Neural progenitor cell (in vitro differentiated cells): ENCODE measurements around the gene LMLN. TPM values are rescaled to one million over a fixed set of nuclear protein-coding genes. Genes with fewer than 3 reads are reported as not detected.

Source experiments
- DNase-seq: peaks from one replicate; pipeline ENCODE4 v3.0.0-alpha.2; 2016; ENCODE audit warnings: low spot score
- H2AFZ ChIP-seq: fragments of 200-600 bp; sonication (generic); replicated peaks from 2 replicates; pipeline ENCODE4 v1.6.1; 2016; ENCODE audit warnings: antibody characterized with exemption
- H3F3A ChIP-seq: fragments of 200-600 bp; sonication (generic); 2 replicates; pipeline ENCODE4 v1.6.1; 2016; ENCODE audit warnings: antibody characterized with exemption, low read depth
- H3K27ac ChIP-seq: fragments of 200-600 bp; sonication (generic); 2 replicates; pipeline ENCODE4 v1.5.1; 2016; ENCODE audit warnings: mild to moderate bottlenecking
- H3K27me3 ChIP-seq: fragments of 200-600 bp; sonication (generic); 2 replicates; pipeline ENCODE4 v1.6.1; 2016; ENCODE audit warnings: mild to moderate bottlenecking, moderate library complexity
- H3K36me3 ChIP-seq: fragments of 200-600 bp; sonication (generic); 2 replicates; pipeline ENCODE4 v1.5.1; 2016
- H3K4me1 ChIP-seq: fragments of 200-600 bp; sonication (generic); 2 replicates; pipeline ENCODE4 v1.6.1; 2016; ENCODE audit warnings: mixed run types
- H3K4me2 ChIP-seq: fragments of 200-600 bp; sonication (generic); 2 replicates; pipeline ENCODE4 v1.6.1; 2016
- H3K4me3 ChIP-seq: fragments of 200-600 bp; sonication (generic); 2 replicates; pipeline ENCODE4 v1.5.1; 2016
- H3K79me2 ChIP-seq: fragments of 200-600 bp; sonication (generic); 2 replicates; pipeline ENCODE4 v1.6.1; 2016; ENCODE audit warnings: low read depth
- H3K9ac ChIP-seq: fragments of 200-600 bp; sonication (generic); 2 replicates; pipeline ENCODE4 v1.6.1; 2016
- H3K9me3 ChIP-seq: fragments of 200-600 bp; sonication (generic); 2 replicates; pipeline ENCODE4 v1.5.1; 2016; ENCODE audit warnings: low read depth
- H4K20me1 ChIP-seq: fragments of 200-600 bp; sonication (generic); 2 replicates; pipeline ENCODE4 v1.6.1; 2016; ENCODE audit warnings: low read depth
- H3K27ac Mint-ChIP-seq: 3 replicates; pipeline ENCODE4 v1.8.0; 2021; ENCODE audit warnings: mixed read lengths
- H3K27me3 Mint-ChIP-seq: 2 replicates; pipeline ENCODE4 v1.8.0; 2022; ENCODE audit warnings: low read depth, mild to moderate bottlenecking, inconsistent platforms, moderate library complexity, mixed read lengths; ENCODE audit not compliant: insufficient read depth
- H3K36me3 Mint-ChIP-seq: 3 replicates; pipeline ENCODE4 v1.8.0; 2021; ENCODE audit warnings: mixed read lengths
- H3K4me1 Mint-ChIP-seq: 3 replicates; pipeline ENCODE4 v1.8.0; 2021; ENCODE audit warnings: mixed read lengths
- H3K4me3 Mint-ChIP-seq: 3 replicates; pipeline ENCODE4 v1.8.0; 2021; ENCODE audit warnings: mild to moderate bottlenecking, moderate library complexity, mixed read lengths
- H3K9me3 Mint-ChIP-seq: 3 replicates; pipeline ENCODE4 v1.8.0; 2020; ENCODE audit warnings: mixed read lengths
- EZH2 ChIP-seq: fragments of 200-600 bp; sonication (generic); IDR thresholded peaks from 2 replicates; pipeline ENCODE4 v1.6.1; 2017; ENCODE audit warnings: antibody characterized with exemption, mild to moderate bottlenecking, moderate library complexity
- EZH2phosphoT487 ChIP-seq: fragments of 200-600 bp; sonication (generic); IDR thresholded peaks from 2 replicates; pipeline ENCODE4 v1.6.1; 2017; ENCODE audit warnings: antibody characterized with exemption
- total RNA-seq: library from RNA; depleted of rRNA; stranded (reverse); fragments of >200 nt; gene quantifications from 2 replicates; pipeline ENCODE4 v1.2.3, GENCODE V29; 2015; ENCODE audit warnings: low replicate concordance
- TF ChIP-seq, protein P1 (sequence below): fragments of 200-600 bp; sonication (generic); IDR thresholded peaks from 2 replicates; pipeline ENCODE4 v1.5.1; 2017; ENCODE audit warnings: antibody characterized with exemption, mild to moderate bottlenecking

Gene LMLN
- total RNA-seq, 1 donor from 2014 or later = 11.2 TPM

DNA sequence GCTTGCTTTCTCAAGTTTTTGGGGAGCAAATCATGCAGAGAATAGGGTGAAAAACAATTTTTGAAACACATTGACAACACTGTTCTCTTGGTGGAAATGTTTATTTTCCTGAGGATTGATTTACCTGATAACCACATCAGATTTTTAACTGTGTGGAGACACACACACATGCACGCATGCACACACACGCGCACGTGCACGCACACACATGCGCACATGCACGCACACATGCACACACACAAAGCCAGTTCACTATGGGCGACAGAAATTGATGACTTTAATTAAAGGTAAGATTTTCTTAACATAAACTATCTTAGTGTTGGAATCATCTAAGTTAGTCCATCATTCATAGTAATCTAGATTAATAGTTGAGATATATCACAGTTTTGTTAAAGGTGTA lies 15.3 kb downstream of the LMLN start:
- Mint-ChIP-seq H3K27ac (no peak overlapping the region), H3K27me3 (no peaks in the 10 kb centered on the region), H3K4me1 (peaks cover 5% of the 10 kb centered on the region), H3K36me3 (peaks cover 18% of the 10 kb centered on the region), H3K4me3 (no peak overlapping the region), H3K9me3 (peaks cover 20% of the 10 kb centered on the region)
- no peaks in the 10 kb centered on the region for H4K20me1 ChIP-seq
- no peak overlapping the region for H3K9ac ChIP-seq
- H3K79me2 ChIP-seq = no peaks in the 10 kb centered on the region
- H3K27me3 ChIP-seq = no peaks in the 10 kb centered on the region
- TF ChIP-seq, protein P1, sequence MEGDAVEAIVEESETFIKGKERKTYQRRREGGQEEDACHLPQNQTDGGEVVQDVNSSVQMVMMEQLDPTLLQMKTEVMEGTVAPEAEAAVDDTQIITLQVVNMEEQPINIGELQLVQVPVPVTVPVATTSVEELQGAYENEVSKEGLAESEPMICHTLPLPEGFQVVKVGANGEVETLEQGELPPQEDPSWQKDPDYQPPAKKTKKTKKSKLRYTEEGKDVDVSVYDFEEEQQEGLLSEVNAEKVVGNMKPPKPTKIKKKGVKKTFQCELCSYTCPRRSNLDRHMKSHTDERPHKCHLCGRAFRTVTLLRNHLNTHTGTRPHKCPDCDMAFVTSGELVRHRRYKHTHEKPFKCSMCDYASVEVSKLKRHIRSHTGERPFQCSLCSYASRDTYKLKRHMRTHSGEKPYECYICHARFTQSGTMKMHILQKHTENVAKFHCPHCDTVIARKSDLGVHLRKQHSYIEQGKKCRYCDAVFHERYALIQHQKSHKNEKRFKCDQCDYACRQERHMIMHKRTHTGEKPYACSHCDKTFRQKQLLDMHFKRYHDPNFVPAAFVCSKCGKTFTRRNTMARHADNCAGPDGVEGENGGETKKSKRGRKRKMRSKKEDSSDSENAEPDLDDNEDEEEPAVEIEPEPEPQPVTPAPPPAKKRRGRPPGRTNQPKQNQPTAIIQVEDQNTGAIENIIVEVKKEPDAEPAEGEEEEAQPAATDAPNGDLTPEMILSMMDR = no peak
- TF ChIP-seq EZH2 = no peak
- TF ChIP-seq EZH2phosphoT487 = no peak
- no peak for DNase-seq
- H3F3A ChIP-seq = no peaks in the 10 kb centered on the region
- H3K4me3 ChIP-seq = no peak overlapping the region
- no peak overlapping the region for H3K4me2 ChIP-seq
- H3K27ac ChIP-seq = no peak overlapping the region
- H2AFZ ChIP-seq = no peak overlapping the region
- no peaks in the 10 kb centered on the region for H3K4me1 ChIP-seq
- no peaks in the 10 kb centered on the region for H3K9me3 ChIP-seq
- no peaks in the 10 kb centered on the region for H3K36me3 ChIP-seq

DNA sequence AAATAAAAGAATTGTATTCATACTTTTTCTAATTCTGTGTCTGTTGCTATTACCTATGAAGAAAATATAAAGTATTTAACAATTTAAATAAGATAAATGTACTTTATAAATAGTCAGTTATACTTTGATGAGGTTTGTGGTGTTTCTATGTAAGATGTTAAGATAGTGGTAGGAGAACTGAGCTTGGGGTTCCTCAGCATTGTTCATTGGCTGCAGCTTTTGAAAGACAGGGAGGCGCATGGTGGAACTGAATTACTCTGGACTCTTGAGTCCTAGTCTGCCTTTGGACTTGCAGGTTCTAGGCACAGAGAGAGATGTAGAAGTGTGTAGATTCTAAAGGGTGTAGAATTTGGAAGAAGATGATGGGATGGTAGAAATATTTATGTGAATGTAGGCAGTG lies 23.1 kb downstream of the LMLN start:
- Histone ChIP-seq H3K36me3 (no peaks in the 10 kb centered on the region), H3K4me3 (no peak overlapping the region)
- TF ChIP-seq, protein P1 = no peak
- TF ChIP-seq EZH2 = no peak
- TF ChIP-seq EZH2phosphoT487 = no peak

DNA sequence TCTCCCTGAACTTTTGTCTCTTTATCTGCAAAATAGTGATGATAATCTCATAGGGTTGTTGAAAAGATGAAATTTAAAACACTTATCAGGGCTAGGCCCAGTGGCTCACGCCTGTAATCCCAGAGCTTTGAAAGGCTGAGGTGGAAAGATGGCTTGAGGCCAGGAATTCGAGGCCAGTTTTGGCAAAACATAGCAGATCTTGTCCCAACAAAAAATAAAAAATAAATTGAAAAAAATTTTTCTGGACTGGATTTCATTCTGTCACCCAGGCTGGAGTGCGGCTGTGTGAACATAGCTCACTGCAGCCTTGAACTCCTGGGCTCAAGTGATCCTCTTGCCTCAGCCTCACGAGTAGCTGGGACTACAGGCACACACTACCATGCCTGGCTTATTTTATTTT lies 29.6 kb downstream of the LMLN start:
- Mint-ChIP-seq H3K4me1 (no peaks in the 10 kb centered on the region), H3K9me3 (no peaks in the 10 kb centered on the region), H3K36me3 (peaks cover 19% of the 10 kb centered on the region), H3K27ac (no peak overlapping the region), H3K27me3 (no peaks in the 10 kb centered on the region), H3K4me3 (no peak overlapping the region)
- Histone ChIP-seq H4K20me1 (no peaks in the 10 kb centered on the region), H3K27ac (no peak overlapping the region), H3K4me1 (no peaks in the 10 kb centered on the region), H3K4me2 (no peak overlapping the region), H3K36me3 (no peaks in the 10 kb centered on the region), H3K4me3 (no peak overlapping the region), H3K9me3 (no peaks in the 10 kb centered on the region), H3K79me2 (no peaks in the 10 kb centered on the region), H2AFZ (no peak overlapping the region), H3K9ac (no peak overlapping the region), H3K27me3 (no peaks in the 10 kb centered on the region), H3F3A (no peaks in the 10 kb centered on the region)
- no peak for DNase-seq
- TF ChIP-seq EZH2 = no peak

More for the DNA sequence above, 23.1 kb downstream of the LMLN start:
- H4K20me1 ChIP-seq = no peaks in the 10 kb centered on the region
- H3K9me3 ChIP-seq = no peaks in the 10 kb centered on the region
- no peak overlapping the region for H3K4me3 Mint-ChIP-seq
- H3K27me3 Mint-ChIP-seq = no peaks in the 10 kb centered on the region
- no peak overlapping the region for H3K9ac ChIP-seq
- H3K4me1 Mint-ChIP-seq = no peaks in the 10 kb centered on the region
- H3K36me3 Mint-ChIP-seq = no peaks in the 10 kb centered on the region
- no peaks in the 10 kb centered on the region for H3F3A ChIP-seq
- H3K9me3 Mint-ChIP-seq = no peaks in the 10 kb centered on the region
- H3K27ac Mint-ChIP-seq = no peak overlapping the region
- no peaks in the 10 kb centered on the region for H3K79me2 ChIP-seq
- H3K27ac ChIP-seq = no peak overlapping the region
- DNase-seq = no peak
- H3K27me3 ChIP-seq = no peaks in the 10 kb centered on the region
- no peak overlapping the region for H2AFZ ChIP-seq
- no peak overlapping the region for H3K4me2 ChIP-seq
- H3K4me1 ChIP-seq = no peaks in the 10 kb centered on the region

DNA sequence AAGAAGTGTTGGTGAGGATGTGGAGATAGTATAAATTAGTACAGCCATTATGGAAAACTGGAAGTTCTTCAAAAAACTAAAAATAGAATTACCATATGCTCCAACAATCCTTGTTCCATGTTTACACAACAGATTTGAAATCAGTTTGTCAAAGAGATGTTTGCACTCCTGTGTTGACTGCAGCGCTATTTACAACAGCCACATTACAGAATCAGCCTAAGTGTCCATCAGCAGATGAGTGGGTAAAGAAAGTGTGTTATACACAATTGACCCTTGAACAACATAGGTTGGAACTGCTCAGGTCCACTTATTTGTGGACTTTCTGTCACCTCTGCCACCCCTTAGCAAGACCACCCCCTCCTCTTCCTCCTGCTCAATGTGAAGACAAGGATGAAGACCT lies 34.7 kb downstream of the LMLN start:
- no peaks in the 10 kb centered on the region for H3F3A ChIP-seq
- no peaks in the 10 kb centered on the region for H3K9me3 ChIP-seq
- no peak overlapping the region for H2AFZ ChIP-seq
- H3K79me2 ChIP-seq = no peaks in the 10 kb centered on the region
- no peak for TF ChIP-seq EZH2
- TF ChIP-seq, protein P1 = no peak
- H3K4me1 ChIP-seq = no peaks in the 10 kb centered on the region
- no peaks in the 10 kb centered on the region for H3K27me3 Mint-ChIP-seq
- H3K4me3 Mint-ChIP-seq = no peak overlapping the region
- H3K9ac ChIP-seq = no peak overlapping the region
- no peak for DNase-seq
- H4K20me1 ChIP-seq = no peaks in the 10 kb centered on the region
- no peak overlapping the region for H3K4me3 ChIP-seq
- H3K27ac ChIP-seq = no peak overlapping the region
- H3K36me3 Mint-ChIP-seq = peaks cover 14% of the 10 kb centered on the region
- H3K27me3 ChIP-seq = no peaks in the 10 kb centered on the region
- H3K4me2 ChIP-seq = no peak overlapping the region
- H3K9me3 Mint-ChIP-seq = no peaks in the 10 kb centered on the region
- no peaks in the 10 kb centered on the region for H3K4me1 Mint-ChIP-seq
- no peak overlapping the region for H3K27ac Mint-ChIP-seq
- H3K36me3 ChIP-seq = no peaks in the 10 kb centered on the region
